ENCODE data around the gene PDXP.

PDXP gene

GRCh38 chr22:37633625-37634416 is 24.7 kb upstream of the PDXP start:
- Histone ChIP-seq H2AFZ (ENCODE audit: low read length) (no peak overlapping the region), H3K27ac (ENCODE audit: low read length) (no peak overlapping the region), H3K4me1 (ENCODE audit: low read length) (peaks cover 24% of the 10 kb centered on the region), H3K4me3 (ENCODE audit: low read length) (no peak overlapping the region), H3K79me2 (ENCODE audit: low read length) (no peaks in the 10 kb centered on the region), H3K36me3 (replicated peaks; ENCODE audit: insufficient read depth, low read length) (no peaks in the 10 kb centered on the region), H4K20me1 (ENCODE audit: insufficient read depth, low read length) (no peaks in the 10 kb centered on the region), H3K9ac (ENCODE audit: low read length) (no peak overlapping the region), H3K9me3 (replicated peaks; ENCODE audit: insufficient read depth, low read length) (no peaks in the 10 kb centered on the region), H3F3A (ENCODE audit: insufficient read depth, low read length) (peaks cover 26% of the 10 kb centered on the region), H3K9me2 (replicated peaks; ENCODE audit: insufficient read depth, low read length) (no peaks in the 10 kb centered on the region), H3K27me3 (replicated peaks; ENCODE audit: insufficient read depth, low read length) (no peaks in the 10 kb centered on the region), H3K4me2 (ENCODE audit: low read depth, low read length) (no peak overlapping the region)
- DNase-seq = no peak
- no peak for TF ChIP-seq CTCF (IDR thresholded peaks at IDR 0.05; ENCODE audit: low read length)
- TF ChIP-seq EZH2 (optimal IDR thresholded peaks at IDR 0.05; ENCODE audit: low read depth, low read length) = no peak
- no peak for TF ChIP-seq EZH2phosphoT487 (IDR thresholded peaks at IDR 0.05; ENCODE audit: low read length)

GRCh38 chr22:37634417-37634924 is 24.1 kb upstream of the PDXP start:
- TF ChIP-seq CTCF (IDR thresholded peaks at IDR 0.05; ENCODE audit: low read length) (peak; percentile 16), EZH2 (optimal IDR thresholded peaks at IDR 0.05; ENCODE audit: low read depth, low read length) (no peak)
- H3K9me3 ChIP-seq (replicated peaks; ENCODE audit: insufficient read depth, low read length) = no peaks in the 10 kb centered on the region
- no peaks in the 10 kb centered on the region for H3K27me3 ChIP-seq (replicated peaks; ENCODE audit: insufficient read depth, low read length)
- H4K20me1 ChIP-seq (ENCODE audit: insufficient read depth, low read length) = no peaks in the 10 kb centered on the region
- no peak for DNase-seq
- no peak overlapping the region for H3K4me3 ChIP-seq (ENCODE audit: low read length)
- no peak overlapping the region for H3K27ac ChIP-seq (ENCODE audit: low read length)
- no peak overlapping the region for H3K4me2 ChIP-seq (ENCODE audit: low read depth, low read length)
- H3K79me2 ChIP-seq (ENCODE audit: low read length) = no peaks in the 10 kb centered on the region
- H3K9me2 ChIP-seq (replicated peaks; ENCODE audit: insufficient read depth, low read length) = no peaks in the 10 kb centered on the region
- H3K9ac ChIP-seq (ENCODE audit: low read length) = no peak overlapping the region
- peaks cover 33% of the 10 kb centered on the region for H3F3A ChIP-seq (ENCODE audit: insufficient read depth, low read length)
- H2AFZ ChIP-seq (ENCODE audit: low read length) = no peak overlapping the region
- no peaks in the 10 kb centered on the region for H3K36me3 ChIP-seq (replicated peaks; ENCODE audit: insufficient read depth, low read length)
- peaks cover 27% of the 10 kb centered on the region for H3K4me1 ChIP-seq (ENCODE audit: low read length)

- H3K4me2 ChIP-seq (ENCODE audit: low read depth, low read length) = no peak overlapping the region
Measured at GRCh38 chr22:37635157-37635556, 23.4 kb upstream of the PDXP start.

More at GRCh38 chr22:37635157-37635556, 23.4 kb upstream of the PDXP start:
- peaks cover 34% of the 10 kb centered on the region for H3F3A ChIP-seq (ENCODE audit: insufficient read depth, low read length)
- H4K20me1 ChIP-seq (ENCODE audit: insufficient read depth, low read length) = no peaks in the 10 kb centered on the region
- no peak overlapping the region for H2AFZ ChIP-seq (ENCODE audit: low read length)
- TF ChIP-seq EZH2 (optimal IDR thresholded peaks at IDR 0.05; ENCODE audit: low read depth, low read length) (no peak), CTCF (IDR thresholded peaks at IDR 0.05; ENCODE audit: low read length) (no peak), EZH2phosphoT487 (IDR thresholded peaks at IDR 0.05; ENCODE audit: low read length) (no peak)
- no peaks in the 10 kb centered on the region for H3K27me3 ChIP-seq (replicated peaks; ENCODE audit: insufficient read depth, low read length)
- H3K4me3 ChIP-seq (ENCODE audit: low read length) = no peak overlapping the region
- no peak overlapping the region for H3K9ac ChIP-seq (ENCODE audit: low read length)
- H3K36me3 ChIP-seq (replicated peaks; ENCODE audit: insufficient read depth, low read length) = no peaks in the 10 kb centered on the region
- H3K27ac ChIP-seq (ENCODE audit: low read length) = no peak overlapping the region
- peaks cover 6% of the 10 kb centered on the region for H3K79me2 ChIP-seq (ENCODE audit: low read length)
- H3K4me1 ChIP-seq (ENCODE audit: low read length) = peaks cover 27% of the 10 kb centered on the region
- H3K9me2 ChIP-seq (replicated peaks; ENCODE audit: insufficient read depth, low read length) = no peaks in the 10 kb centered on the region
- H3K9me3 ChIP-seq (replicated peaks; ENCODE audit: insufficient read depth, low read length) = no peaks in the 10 kb centered on the region
- DNase-seq = no peak
